Measurements from ENCODE around the gene PAQR3. TPM values are rescaled to one million over a fixed set of nuclear protein-coding genes. Genes with fewer than 3 reads are reported as not detected.

The PAQR3 gene
- total RNA-seq, 1 experiment from 2014 or later: 17.3 TPM

DNA sequence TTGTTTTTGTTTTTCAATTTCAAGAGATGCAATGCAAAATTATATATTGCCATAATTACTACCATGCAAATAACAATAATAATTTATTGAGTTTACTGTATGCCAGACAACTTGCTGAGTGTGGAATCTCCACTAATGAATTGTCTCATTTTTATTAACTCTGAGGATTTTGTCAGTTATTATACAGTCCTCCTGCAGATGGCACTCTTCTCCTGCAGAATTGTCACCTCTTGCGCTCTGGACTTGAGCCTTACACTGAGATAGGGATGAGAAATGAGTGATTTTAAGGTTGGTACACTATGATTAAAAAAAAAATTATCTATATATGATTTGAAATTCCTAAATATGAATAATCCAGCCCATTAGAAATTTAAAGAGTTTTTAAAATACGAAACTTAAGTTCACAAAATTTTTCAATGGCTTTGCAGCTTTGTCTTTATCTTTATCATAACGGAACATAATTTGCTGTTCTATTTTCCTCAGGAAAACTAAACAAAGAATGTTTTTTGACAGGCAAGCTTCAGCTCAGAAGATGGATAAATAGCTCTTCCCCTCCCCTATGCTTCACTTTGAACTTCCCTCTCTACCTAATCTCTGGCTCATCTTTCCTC, 12.7 kb upstream of the PAQR3 start:
- TF ChIP-seq CTCF (IDR thresholded peaks at IDR 0.05) (peak; percentile 61; the same call in 1 of the 2 replicates), TCF7L2 (IDR thresholded peaks at IDR 0.05; ENCODE audit: low read depth, low read length) (no peak), POLR2AphosphoS5 (IDR thresholded peaks at IDR 0.05; ENCODE audit: low read depth, low read length) (no peak)
- in situ Hi-C loops (cut with HindIII; ENCODE audit: low pct_unique_long_range_greater_than_20kb, low sequenced_read_pairs): no loop called here
- H3K36me3 ChIP-seq (ENCODE audit: control insufficient read depth, insufficient read depth, low read length): no peaks in the 10 kb centered on the region

DNA sequence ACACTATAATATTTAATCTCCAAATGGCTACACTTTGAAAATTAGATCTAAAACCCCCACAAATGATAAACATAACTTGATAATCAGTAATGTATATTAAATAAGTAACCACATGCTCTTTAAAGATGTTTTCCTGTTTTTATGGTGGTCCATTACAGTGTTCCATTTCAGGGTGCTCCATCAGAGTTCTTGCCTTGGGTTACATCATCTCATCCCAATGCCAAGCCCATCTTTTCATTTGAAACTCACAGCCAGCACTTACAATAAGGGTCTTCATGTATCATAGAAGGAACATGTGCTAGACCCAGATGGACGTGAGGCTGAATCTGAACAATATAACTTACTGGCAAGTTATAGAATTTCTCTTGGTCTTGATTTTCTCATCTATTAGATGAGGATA, 10.5 kb upstream of the PAQR3 start:
- BruUV-seq (replicated peaks): no TSS peak
- no peak overlapping the region for H3K27ac ChIP-seq (ENCODE audit: low read length)
- no peaks in the 10 kb centered on the region for H3K27me3 ChIP-seq (ENCODE audit: control insufficient read depth, insufficient read depth, low read length)
- H3K36me3 ChIP-seq (ENCODE audit: control insufficient read depth, insufficient read depth, low read length): no peaks in the 10 kb centered on the region
- H3K4me1 ChIP-seq (ENCODE audit: control insufficient read depth, insufficient read depth, low read length): no peaks in the 10 kb centered on the region
- H3K9me3 ChIP-seq (ENCODE audit: control insufficient read depth, insufficient read depth, low read depth, low read length): no peaks in the 10 kb centered on the region
- POLR2A ChIA-PET: no interaction called here
- intact Hi-C loops (cut with micrococcal nuclease; ENCODE audit: unreplicated experiment) (loop anchor here (5.0 kb wide), 2 partner anchors 1268 to 1388 kb away; partner anchors contain the start of gene CFAP299), in situ Hi-C loops (cut with HindIII; ENCODE audit: low pct_unique_long_range_greater_than_20kb, low sequenced_read_pairs) (no loop called here)
- no peak overlapping the region for H3K4me3 ChIP-seq (ENCODE audit: low read depth in 2 of 2, low read length in 2 of 2)
- ATAC-seq (no peak), DNase-seq (ENCODE audit: low read depth, low spot score) (no peak)
- CTCF ChIA-PET: no interaction called here
- TF ChIP-seq CTCF (IDR thresholded peaks at IDR 0.05) (no peak), REST (IDR thresholded peaks at IDR 0.05; ENCODE audit: insufficient read depth in 1 of 2, low read depth in 2 of 2, low read length in 1 of 2) (no peak), TCF7L2 (IDR thresholded peaks at IDR 0.05; ENCODE audit: low read depth, low read length) (no peak), SIN3A (IDR thresholded peaks at IDR 0.05; ENCODE audit: borderline replicate concordance, insufficient read depth, low read depth, low read length) (no peak), POLR2AphosphoS5 (IDR thresholded peaks at IDR 0.05; ENCODE audit: low read depth, low read length) (no peak)

More for the DNA sequence above, 12.7 kb upstream of the PAQR3 start:
- intact Hi-C loops (cut with micrococcal nuclease; ENCODE audit: unreplicated experiment): loop anchor here (2.0 to 5.0 kb wide), 3 partner anchors 623 to 1385 kb away; partner anchors contain the start of gene CFAP299
- no TSS peak for BruUV-seq (replicated peaks)
- no peaks in the 10 kb centered on the region for H3K9me3 ChIP-seq (ENCODE audit: control insufficient read depth, insufficient read depth, low read depth, low read length)
- ChIA-PET POLR2A (no interaction called here), CTCF (interaction anchor here (0.5 kb wide), 2 partner anchors 35 to 1384 kb away, joined by 3 to 6 read pairs; no protein-coding TSS in a partner anchor)
- DNase-seq (ENCODE audit: low read depth, low spot score): peak; percentile 15
- no peak for ATAC-seq
- no peaks in the 10 kb centered on the region for H3K27me3 ChIP-seq (ENCODE audit: control insufficient read depth, insufficient read depth, low read length)
- no peak overlapping the region for H3K27ac ChIP-seq (ENCODE audit: low read length)
- H3K4me3 ChIP-seq (ENCODE audit: low read depth in 2 of 2, low read length in 2 of 2): no peak overlapping the region
- no peaks in the 10 kb centered on the region for H3K4me1 ChIP-seq (ENCODE audit: control insufficient read depth, insufficient read depth, low read length)
